ENCODE data around the gene NUFIP1.
"Not testable (repeated sequence)": the region's sequence is repeated elsewhere in the genome, so short reads cannot be mapped to it uniquely, and the experiment has no call there.

NUFIP1 gene

DNA sequence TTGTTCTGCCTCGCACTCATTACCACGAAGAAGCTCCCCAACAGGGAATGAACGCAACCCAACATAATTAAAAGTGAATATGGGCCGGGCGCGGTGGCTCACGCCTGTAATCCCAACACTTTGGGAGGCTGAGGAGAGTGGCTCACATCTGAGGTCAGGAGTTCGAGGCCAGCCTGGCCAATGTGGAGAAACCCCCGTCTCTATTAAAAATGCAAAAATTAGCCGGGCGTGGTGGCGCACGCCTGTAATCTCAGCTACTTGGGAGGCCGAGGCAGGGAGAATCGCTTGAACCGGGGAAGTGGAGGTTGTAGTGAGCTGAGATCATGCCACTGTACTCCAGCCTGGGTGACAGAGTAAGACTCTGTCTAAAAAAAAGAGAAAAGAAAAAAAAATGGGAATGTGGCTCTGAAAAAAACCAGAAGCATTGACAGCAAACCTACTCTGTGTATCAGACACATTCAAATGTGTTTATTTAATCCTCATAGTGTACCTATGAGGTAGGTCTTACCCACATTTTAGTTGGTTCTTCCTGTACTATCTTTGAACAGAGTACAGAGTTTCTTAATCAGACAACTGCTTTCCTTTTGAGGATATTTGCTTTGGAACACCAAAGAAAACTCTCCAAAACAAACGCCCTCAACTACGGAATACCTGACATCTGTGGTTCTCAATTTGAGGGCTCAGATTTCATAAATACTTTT is 70.0 kb downstream of the NUFIP1 start:
- no peak for DNase-seq

- peak; percentile 79 for DNase-seq
Observed at GRCh38 chr13:44918326-44919103, 70.8 kb downstream of the NUFIP1 start.

DNA sequence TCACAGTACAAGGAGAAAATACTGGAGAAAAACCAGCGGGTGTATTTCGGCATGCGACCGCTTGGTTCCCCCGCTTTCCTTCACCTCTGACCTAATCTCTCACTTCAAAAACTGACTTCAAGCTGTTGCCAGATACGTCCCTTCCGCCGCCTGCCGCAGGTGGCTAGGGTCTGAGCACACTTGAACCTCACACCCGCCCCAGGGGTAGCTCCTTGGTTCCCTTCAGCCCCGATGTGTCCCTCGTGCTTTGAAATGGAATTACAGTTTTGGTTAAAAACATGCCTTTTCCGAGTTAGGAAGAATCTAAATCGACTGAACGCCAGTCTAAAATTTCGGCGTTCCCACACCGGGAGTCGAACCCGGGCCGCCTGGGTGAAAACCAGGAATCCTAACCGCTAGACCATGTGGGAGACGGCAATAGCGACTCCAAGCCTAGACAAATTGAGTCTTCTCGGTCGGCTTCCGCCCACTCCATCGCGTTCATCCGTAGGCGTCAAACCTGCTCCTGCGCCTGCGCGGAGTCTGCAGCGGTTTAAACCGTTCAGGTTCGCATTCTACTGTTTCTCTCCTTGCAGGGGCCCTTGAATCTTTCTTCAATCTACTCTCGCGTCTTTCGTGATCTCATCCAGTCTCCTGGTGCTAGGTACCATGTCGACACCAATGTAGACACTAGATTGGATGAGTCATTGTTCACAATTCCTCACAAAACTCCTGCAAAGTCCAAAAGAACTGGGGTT is 71.5 kb downstream of the NUFIP1 start:
- peak; percentile 95 for DNase-seq

DNA sequence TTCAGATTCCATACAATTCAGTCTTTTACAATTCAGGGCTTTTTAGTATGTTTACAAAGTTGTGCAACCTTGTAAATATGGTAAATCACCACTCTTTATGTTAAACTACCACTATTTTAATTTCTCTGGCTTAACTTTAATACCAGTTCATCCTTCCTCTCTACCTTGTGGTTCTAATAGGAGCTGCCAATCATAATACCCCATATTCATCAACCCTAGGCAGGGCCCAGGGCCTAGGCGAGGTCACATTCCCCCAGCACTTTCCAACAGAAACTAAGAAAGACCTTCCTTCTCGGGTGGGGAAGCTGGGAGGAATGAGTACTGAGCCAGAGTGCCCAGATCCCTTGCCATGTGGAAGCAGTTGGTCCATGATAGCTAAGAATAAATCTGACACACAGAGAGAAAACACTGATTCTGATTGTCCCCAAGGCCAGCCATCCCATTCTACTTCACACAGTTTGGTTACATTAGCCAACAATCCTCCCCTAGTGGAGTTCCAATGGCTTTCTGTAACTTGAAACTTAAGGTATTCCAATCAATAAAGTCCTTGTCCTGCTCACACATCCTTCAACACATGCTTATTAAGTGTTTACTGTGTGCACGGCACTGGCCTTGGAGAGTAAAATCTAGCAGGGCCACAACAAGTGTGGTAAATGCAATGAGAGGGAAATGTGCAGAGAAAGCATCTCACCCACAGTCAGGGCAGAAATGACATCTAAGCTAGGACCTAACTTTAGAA is 76.8 kb downstream of the NUFIP1 start:
- DNase-seq = no peak

- DNase-seq = no peak
Observed at GRCh38 chr13:44908712-44909111, 80.6 kb downstream of the NUFIP1 start.

GRCh38 chr13:44908266-44908665 is 81.0 kb downstream of the NUFIP1 start:
- DNase-seq = no peak

- DNase-seq = no peak
Observed at GRCh38 chr13:44906713-44907112, 82.6 kb downstream of the NUFIP1 start.

GRCh38 chr13:44906230-44906629 is 83.0 kb downstream of the NUFIP1 start:
- DNase-seq = no peak

DNA sequence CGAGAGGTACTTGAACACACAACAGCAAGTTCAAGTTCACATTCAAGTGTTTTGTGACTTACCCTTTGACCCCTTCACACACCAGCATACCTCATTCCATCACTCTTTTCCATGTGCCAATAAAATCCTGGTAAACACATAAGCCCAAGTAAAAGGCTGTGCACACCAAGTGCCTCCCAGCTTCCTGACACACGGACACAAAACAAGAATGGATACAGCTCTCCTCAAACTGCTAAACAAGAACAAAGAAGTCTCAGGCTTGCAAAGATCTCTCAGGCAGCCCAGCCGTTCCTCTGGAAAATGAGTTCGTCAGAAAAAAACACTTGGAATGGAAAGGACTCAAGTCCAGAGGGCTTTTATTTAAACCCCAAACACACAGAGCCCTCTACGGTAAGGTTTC is 83.7 kb downstream of the NUFIP1 start:
- no peak for DNase-seq

DNA sequence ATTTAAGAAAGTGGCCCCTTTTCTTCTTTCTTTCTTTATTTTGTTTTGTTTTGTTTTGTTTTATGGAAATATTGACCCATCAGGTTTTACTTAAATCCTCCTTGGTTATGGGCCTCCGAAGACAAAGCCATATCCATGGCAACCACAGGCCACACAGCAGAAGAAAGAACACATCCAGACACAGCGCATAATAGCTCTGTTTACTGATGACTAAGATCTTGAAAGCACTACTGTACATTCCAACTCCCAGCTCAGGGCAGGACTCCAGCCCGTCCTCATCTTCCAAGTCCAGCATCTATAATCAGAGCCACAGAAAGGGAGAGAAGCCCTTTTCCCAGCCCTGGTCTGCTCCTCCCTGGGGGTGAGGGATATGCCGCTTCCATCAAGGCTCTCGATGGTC is 84.3 kb downstream of the NUFIP1 start:
- DNase-seq = no peak

- no peak for DNase-seq
Observed at GRCh38 chr13:44903574-44903985, 85.7 kb downstream of the NUFIP1 start.

DNA sequence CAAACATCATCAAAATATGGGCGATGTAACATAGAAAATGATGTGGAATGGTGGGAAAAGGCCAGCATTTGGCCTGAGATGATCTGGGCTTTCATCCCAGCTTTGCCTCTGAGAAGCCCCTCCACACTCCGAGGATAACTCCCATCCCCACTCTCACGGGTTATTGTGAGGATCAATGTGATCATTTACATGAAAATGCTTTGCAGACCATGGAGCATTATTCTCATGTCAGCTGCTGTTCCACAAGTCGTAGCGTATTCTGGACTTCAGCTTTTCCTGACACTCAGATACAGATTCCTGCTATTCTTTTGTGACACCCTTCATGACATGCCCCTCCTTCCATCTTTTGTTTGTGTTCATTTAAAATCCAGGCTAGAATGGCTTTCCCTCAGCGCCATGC is 86.5 kb downstream of the NUFIP1 start:
- no peak for DNase-seq

GRCh38 chr13:44899967-44900366 is 89.3 kb downstream of the NUFIP1 start:
- peak; percentile 52 for DNase-seq

DNA sequence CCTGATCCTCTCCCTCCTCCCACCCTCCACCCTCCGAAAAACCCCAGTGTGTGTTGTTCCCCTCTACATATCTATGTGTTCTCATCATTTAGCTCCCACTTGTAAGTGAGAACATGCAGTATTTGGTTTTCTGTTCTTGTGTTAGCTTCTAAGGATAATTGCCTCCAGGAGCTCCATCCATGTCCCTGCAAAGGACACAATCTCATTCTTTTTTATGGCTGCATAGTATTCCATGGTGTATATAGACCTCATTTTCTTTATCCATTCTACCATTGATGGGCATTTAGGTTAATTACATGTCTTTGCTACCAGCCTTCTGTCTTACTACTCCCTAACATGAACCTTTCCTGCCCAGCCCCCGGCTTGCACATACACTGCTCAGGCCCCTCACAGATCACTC is 91.0 kb downstream of the NUFIP1 start:
- DNase-seq = not testable (repeated sequence)

DNA sequence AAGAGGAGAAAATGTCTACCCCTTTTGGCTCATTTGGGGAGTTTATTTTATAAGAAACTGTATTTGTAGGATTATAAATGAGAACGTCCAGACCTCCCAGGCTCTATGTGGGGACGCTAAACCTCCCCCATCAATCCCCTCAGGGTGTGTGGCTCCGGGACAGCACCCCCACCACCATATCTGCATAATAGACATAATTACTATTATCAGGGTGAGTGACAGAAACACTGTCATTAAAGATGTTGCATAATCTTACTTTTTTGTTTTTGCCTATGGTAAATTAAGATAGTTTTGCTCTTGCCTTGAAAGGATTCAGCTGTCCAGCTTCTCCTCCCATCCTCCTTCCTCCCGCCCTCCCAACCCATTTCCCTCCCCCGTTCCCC is 93.3 kb downstream of the NUFIP1 start:
- DNase-seq = no peak

- DNase-seq = no peak
Observed at GRCh38 chr13:44895264-44895952, 93.9 kb downstream of the NUFIP1 start.

- no peak for DNase-seq
Observed at GRCh38 chr13:44894001-44894770, 95.1 kb downstream of the NUFIP1 start.
